GM19043 (cell line): ENCODE data around the gene AAGAB.
"Not testable (repeated sequence)": the region's sequence is repeated elsewhere in the genome, so short reads cannot be mapped to it uniquely, and the experiment has no call there.

Experiments
- ATAC-seq: cut with Tn5 transposase; IDR thresholded peaks from one replicate; pipeline ENCODE4 v1.9.1; 2021; ENCODE audit warnings: low read depth; ENCODE audit not compliant: unreplicated experiment

The AAGAB gene

GRCh38 chr15:67254238-67255175 lies at the start of gene AAGAB, which contains the start of gene IQCH:
Gene AAGAB, minus strand, starts transcription at chr15:67254661. Its CDS starts 30 bp downstream, at chr15:67254631.
Gene IQCH, plus strand, starts transcription at chr15:67254786. Its CDS starts 111 bp downstream, at chr15:67254897.
- ATAC-seq, result peak; percentile 86

- no peak for ATAC-seq
Measured at GRCh38 chr15:67303490-67304363, 49.3 kb upstream of the AAGAB start.

GRCh38 chr15:67300266-67301025 lies 46.0 kb upstream of the AAGAB start:
- no peak for ATAC-seq

- ATAC-seq, result no peak
Measured at GRCh38 chr15:67296684-67297083, 42.2 kb upstream of the AAGAB start.

GRCh38 chr15:67296188-67296587 lies 41.7 kb upstream of the AAGAB start:
- no peak for ATAC-seq

- ATAC-seq, result no peak
Measured at GRCh38 chr15:67290319-67290718, 35.9 kb upstream of the AAGAB start.

GRCh38 chr15:67286400-67286799 lies 31.9 kb upstream of the AAGAB start:
- ATAC-seq, result not testable (repeated sequence)

- not testable (repeated sequence) for ATAC-seq
Measured at GRCh38 chr15:67285625-67286024, 31.2 kb upstream of the AAGAB start.

GRCh38 chr15:67281714-67282113 lies 27.3 kb upstream of the AAGAB start:
- ATAC-seq, result no peak

- no peak for ATAC-seq
Measured at GRCh38 chr15:67280217-67280616, 25.8 kb upstream of the AAGAB start.

- ATAC-seq, result no peak
Measured at GRCh38 chr15:67276666-67277065, 22.2 kb upstream of the AAGAB start.

GRCh38 chr15:67274236-67274635 lies 19.8 kb upstream of the AAGAB start:
- ATAC-seq, result no peak

- no peak for ATAC-seq
Measured at GRCh38 chr15:67267951-67268941, 13.8 kb upstream of the AAGAB start.

- ATAC-seq, result no peak
Measured at GRCh38 chr15:67267440-67267839, 13.0 kb upstream of the AAGAB start.

- ATAC-seq, result no peak
Measured at GRCh38 chr15:67266870-67267269, 12.4 kb upstream of the AAGAB start.

- ATAC-seq, result no peak
Measured at GRCh38 chr15:67259806-67260205, 5.3 kb upstream of the AAGAB start.

GRCh38 chr15:67259379-67259778 lies 4.9 kb upstream of the AAGAB start:
- ATAC-seq, result no peak

GRCh38 chr15:67258412-67258811 lies 4.0 kb upstream of the AAGAB start:
- not testable (repeated sequence) for ATAC-seq

GRCh38 chr15:67256051-67256450 lies 1.6 kb upstream of the AAGAB start:
- ATAC-seq, result no peak
